ENCODE measurements around the gene SLC22A5.
"Not testable (repeated sequence)": the region's sequence is repeated elsewhere in the genome, so short reads cannot be mapped to it uniquely, and the experiment has no call there.

Gene SLC22A5

DNA sequence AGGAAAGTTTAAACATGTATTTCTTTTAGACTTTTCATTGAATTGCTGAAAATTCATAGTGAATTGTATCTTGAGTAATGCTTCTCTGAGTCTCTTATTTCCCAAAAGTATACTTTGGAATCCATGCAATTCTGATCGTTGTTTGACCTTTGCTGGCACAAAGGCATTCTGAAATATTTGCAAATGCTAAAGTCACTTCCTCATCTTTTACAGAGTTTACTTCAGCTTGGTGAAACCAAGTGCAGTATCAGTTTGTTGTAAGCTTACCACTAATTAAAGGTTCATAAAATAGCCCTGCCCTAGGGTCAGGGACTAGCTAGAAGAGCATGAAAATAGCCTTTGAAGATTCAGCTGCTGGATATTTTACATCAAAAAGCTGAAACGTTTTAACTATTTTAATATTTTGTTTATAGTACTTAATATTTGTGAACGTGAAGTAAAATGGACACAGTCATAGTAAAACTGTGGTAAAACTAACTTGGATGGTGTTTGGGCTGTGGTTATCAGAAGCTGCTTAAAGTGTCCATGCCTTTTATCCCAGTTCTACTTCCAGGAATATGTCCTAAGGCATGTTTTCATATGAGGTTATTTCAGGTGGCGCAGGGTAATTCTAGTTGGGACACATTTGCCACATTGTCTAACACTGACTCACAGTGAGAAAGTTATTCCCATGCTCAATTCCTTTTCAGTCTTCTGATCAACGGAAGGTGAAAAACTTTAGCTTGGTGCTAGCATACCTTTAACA is 45.3 kb downstream of the SLC22A5 start:
- no peak for DNase-seq (ENCODE audit: low spot score)

DNA sequence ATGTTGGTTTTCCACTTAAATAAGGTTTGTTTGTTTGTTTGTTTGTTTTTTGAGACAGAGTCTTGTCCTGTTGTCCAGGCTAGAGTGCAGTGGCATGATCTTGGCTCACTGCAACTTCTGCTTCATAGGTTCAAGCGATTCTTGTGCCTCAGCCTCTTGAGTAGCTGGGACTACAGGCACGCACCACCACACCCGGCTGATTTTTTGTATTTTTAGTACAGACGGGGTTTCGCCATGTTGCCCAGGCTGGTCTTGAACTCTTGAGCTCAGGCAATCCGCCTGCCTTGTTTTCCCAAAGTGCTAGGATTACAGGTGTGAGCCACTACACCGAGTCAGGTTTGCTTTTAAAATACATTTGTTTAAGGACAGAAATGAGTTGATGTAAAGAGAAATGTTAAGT is 46.0 kb downstream of the SLC22A5 start:
- DNase-seq (ENCODE audit: low spot score), result not testable (repeated sequence)

DNA sequence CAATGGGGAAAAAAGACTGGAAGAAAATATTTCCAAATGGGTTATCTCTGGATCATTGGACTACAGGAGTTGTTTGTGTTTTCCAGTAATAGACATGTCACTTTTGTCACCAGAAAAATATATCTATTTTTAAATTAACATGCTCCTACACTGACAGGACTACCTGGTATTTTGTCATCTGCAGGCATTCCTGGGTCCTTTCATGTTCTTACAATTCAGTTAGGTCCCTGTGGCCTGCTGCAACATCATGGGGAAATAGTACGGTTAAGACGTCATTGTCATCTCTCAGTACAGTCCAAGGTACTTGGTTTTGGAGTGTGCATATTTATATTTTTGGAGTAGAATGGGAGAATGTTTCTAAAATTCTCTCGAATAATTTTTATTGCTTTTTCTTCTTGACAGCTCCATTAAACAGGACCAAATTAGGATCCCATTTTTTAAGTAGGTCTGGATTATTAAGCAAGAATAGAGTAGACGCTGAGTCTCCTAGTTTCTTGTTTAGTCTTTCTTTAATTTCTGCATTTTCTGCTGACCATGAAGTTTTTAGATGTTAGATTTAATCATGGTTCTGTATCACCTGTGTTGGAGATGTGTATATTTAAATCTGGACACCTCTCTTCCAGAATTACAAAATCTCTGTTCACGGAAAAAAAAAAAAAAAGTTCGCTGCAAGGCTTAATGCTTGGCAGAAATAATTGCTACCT is 46.9 kb downstream of the SLC22A5 start:
- no peak for DNase-seq (ENCODE audit: low spot score)

DNA sequence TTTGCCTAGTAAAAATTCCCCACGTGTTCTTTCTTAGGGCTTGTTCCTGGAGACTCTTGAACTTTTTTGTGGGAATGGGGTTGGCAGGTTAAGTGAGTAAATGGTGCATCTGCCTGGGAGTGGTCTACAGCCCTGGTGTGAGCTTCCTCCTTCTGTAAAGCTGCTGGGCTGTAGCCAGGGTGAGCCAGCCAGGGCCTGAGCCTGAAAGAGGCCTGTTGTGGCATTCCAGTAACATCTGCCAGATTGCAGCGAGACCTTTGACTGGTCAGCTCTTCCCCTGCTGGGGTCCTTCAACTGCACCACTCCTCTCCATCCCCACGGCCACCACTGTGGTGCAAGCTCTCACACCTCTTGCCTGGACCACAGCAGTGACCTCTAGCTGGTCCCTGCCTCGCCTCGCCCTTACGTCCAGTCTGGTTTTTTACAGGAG is 47.5 kb downstream of the SLC22A5 start:
- no peak for DNase-seq (ENCODE audit: low spot score)

DNA sequence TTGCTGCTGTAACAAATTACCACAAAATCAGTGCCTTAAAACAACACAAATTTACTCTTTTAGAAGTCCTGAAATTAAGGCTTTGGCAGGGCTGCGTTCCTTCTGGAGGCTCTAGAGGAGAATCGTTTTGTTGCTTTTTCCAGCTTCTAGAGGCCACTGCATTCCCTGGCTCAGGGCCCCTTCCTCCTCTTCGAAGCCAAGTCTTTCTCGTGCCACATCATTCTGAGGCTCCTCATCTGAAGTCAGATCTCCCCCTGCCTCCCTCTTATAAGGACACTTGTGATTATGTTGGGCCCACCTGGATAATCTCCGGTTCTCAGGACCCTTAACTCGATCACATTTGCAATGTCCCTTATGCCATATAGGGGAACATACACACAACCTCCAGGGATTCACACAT is 48.0 kb downstream of the SLC22A5 start:
- DNase-seq (ENCODE audit: low spot score), result no peak

DNA sequence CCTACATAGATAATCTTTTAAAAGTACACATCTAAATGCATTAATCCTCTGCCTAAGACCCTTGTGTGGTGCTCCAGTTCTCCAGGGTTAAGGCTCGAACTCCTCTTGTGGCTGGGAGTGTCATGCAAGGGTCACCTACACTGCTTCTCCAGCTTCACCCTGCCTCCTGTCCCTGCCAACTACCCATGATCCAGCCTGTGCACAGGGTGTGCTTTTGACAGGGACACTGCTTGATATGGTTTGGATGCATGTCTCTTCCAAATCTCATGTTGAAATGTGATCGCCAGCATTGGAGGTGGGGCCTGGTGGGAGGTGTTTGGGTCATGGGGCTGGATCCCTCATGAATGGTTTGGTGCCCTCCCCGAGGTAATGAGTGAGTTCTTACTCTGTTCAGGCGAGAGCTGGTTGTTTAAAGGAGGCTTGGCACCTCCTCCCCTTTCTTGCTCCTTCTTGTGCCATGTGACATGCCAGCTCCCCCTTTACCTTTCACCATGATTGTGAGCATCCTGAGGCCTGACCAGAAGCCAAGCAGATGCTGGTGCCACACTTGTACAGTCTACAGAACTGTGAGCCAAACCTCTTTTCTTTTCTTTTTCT is 48.5 kb downstream of the SLC22A5 start:
- no peak for DNase-seq (ENCODE audit: low spot score)

DNA sequence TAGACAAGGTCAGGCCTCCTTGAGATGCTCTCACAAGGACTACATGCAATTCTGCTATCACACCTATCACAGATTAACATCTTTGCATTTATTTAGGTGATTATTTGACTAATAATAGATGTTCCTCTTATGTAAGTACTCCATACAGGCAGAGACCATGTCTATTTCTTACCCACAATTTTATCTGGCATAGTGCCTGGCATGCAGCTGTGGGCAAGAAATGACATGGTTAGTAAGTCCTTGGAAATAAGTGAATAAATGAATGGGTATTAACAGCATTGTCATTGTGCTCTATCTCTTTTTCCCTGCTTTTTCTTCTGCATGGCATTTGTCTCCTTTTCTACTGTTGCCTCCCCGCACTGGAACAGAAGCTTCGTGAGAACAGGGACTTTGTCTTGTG is 49.4 kb downstream of the SLC22A5 start:
- no peak for DNase-seq (ENCODE audit: low spot score)

DNA sequence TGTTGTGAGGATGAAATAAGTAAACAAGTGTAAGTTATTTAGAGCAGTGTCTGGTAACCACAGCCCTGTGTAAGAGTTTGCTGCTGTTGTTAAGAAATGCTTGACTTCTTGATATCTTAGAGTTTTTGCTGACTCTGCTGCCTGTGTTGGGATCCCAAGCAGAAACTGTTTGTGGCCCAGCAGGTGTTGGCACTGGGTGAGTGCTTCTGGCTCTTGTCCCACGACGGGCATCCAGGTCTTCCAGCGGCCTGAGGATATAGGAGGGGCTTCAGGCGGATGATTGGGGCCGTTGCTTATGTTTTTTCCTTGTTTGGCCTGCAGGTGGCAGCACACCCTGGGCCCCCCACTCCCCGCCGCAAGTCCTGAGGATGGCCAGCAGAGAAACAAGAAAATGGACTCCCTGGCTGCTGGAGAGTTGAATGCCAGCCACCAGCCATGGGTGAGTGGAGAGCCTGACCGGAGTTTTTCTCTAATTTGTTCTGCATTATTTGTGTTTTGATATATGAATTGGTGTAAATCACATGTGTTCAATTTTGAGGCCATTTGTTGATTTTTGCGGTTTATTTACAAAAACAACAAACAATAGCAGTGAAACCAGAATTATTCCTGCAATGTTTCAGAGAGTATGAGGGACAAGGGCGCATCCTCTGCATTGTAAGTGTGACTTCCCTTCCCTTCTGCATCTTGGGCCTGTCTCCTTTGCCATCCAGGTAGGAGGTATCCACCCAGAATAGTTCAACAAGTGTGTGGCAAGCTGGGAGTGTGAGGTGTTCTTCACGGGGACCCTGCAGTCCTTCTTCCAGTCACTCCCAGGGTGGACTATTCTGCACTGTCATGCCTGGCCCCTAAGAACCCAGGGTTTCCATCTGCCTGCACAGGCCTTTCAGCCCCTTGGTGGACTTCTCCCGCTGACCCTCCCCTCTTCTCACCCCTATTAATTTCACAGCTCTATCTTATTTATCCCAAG is 50.3 kb downstream of the SLC22A5 start:
- peak; percentile 88 for DNase-seq (ENCODE audit: low spot score)

DNA sequence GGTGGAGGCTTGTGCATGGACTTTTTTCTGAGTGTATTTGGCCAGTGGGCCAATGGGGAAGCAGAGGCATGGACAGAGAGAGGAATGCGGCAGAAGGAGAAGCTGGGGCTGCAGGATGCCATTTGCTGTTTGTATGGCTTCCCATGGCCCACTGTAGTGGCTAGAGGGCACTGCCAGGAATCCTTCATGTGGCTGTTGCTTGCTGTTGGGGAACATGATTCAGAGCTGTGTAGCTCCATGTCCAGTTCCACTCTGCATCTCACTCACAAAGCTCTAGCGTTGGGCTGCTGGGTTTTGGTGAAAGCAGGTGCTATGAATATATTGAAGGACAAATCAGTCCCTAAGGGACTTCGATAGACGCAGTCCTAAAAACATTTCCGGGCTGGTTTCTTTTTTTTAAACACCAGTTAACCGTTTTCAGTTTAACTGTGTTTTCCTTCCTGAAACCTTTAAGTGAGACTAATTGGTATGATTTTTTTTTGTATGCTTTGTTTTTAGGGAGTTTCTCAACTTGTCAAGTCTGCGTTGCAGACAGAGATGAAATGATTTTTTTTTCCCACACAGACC is 51.3 kb downstream of the SLC22A5 start:
- DNase-seq (ENCODE audit: low spot score), result no peak

DNA sequence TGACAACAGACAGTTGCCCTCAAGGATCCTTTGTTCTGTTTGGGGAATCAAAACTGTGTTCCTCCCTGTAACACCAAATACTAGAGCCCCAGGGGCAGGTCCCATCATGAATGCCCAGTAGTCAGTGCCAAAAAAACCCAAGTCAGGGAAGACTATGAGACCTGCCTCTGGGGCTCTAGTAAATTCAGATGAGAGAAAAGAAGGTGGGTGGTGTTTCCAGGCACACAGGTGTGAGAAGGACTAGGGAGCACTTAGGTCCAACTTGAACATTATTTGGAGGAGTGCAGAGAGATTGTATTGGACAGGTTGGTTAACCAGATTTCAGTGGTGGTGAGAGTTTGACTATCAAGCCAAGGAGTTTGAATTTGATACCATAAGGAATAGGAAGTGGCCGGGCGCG is 52.0 kb downstream of the SLC22A5 start:
- DNase-seq (ENCODE audit: low spot score), result no peak

DNA sequence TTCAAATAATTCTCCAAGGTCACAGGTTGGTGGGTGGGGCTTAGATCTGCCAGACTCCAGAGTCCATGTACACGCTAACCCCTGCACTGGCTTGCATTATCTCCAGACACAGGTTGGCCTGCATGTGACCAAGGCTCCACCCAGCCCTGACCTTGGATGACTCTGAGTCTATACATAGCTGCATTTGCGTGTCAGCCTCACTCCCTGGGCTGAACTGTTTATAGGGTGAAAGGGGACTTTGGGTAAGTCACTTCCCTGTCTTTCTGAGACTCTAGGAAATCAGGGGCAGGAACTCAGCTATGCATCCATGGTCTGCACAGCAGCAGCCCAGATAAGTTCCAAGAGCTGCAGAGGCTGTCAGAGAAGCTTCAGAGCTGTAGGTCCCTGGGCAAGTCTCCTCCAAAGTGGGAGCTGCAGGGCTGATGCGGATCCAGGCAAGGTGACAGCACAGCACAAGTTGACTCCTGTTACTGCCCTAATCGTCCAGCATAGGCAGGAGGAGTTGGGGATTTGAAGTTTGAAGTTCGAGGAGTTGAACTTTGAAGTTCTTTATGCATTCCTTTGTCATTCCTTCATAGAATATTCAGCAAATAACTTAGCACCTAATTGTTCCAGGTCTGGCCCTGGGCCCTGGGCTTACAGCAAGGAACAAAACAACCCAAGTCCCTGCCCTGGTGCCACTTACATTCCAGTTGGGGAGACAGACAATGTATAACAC is 53.4 kb downstream of the SLC22A5 start:
- DNase-seq (ENCODE audit: low spot score), result no peak

DNA sequence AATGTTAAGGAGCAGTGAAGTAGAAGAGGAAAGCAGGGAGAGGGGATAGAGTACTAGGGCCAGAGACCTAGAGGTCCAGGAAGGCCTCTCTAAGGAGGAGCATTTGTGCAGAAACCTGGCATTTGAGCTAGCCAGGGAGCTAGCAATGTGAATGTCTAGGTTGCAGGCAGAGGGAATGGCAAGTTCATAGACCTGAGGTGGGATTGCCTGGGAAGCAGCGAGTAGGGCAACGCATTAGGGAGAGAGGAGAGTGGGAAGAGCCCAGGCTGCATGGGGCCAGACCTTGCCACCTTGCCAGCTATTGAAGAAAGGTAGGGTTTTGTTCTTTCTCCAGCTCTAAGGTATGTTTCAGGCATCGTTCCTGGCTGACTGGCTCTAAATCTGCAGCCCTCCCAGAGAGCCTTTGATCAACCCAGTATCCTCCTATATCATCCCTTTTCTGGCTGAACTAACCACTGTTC is 54.0 kb downstream of the SLC22A5 start:
- DNase-seq (ENCODE audit: low spot score), result no peak

DNA sequence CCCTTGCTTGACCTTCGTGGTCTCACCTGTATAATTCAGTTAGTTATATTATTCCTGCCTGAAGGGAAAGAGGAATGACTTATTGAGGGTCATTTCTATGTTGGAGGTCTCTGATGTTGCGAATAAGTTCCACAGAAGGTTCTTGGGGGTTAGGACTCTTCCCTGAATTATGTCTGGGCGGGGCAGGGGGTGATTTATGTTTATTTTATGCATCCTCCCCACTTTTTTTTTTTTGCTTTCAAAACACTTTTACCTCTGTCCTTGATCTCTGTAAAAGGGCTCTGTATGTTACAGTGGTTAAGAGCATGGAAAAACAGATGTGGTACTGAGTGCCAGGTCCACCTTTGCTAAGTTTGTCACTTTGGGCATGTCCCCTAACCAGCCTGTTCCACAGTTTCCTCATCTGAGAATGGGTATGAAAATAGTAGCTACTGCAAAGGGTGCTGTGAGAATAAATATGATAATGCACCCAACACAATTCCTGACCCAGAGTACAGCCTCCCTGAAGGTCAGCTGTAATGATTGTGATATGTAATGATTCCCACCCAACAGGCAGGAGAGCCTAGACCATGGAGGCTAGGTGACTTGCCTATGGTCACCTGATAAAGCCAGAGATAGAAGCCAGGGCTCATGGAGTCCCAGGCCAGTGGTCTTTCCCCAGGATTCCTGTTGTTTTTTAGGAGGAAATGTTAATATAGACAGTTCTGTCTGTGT is 54.8 kb downstream of the SLC22A5 start:
- no peak for DNase-seq (ENCODE audit: low spot score)

DNA sequence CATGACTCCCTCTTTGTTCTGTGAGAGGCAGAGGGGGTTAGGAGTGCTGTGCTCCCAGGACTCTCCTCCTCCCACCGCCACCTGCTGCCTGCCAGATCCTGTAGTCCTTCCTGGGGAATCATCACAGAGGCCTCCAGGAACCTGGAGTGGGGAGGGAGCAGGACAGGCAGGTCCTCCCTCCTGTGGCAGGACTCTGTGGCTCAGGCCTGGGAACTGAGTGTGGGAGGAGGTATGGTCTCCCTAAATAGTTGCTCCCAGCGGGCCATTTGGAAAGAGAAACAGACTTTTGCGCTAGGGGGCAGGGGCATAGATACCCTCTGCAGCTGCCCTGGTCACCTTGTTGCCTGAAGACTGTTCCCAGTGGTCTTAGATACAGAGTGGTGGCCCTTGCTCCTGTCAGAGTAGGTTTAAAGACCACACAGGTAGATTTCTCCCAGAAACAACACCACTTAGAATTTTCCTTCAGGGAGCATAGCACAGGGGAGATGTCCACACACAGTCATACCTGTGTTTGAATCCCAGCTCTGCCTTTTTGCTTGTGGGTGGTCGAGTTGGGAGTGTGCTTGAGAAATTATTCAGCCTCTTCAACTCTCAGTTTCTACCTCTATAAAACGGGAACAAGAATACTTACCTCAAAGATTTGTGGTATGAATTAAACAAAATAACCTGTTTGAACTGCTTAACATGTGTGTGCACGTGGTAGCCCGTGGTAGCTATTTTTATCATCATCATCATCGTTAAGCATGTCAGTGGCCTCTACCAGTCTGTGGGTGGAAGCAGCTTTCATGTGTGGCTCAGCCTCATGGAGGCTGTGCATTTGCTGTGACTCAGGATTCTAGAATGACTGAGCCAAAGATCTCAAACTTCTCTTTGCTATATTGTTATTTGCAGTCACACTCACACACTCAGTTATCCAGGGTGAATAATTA is 55.8 kb downstream of the SLC22A5 start:
- no peak for DNase-seq (ENCODE audit: low spot score)

DNA sequence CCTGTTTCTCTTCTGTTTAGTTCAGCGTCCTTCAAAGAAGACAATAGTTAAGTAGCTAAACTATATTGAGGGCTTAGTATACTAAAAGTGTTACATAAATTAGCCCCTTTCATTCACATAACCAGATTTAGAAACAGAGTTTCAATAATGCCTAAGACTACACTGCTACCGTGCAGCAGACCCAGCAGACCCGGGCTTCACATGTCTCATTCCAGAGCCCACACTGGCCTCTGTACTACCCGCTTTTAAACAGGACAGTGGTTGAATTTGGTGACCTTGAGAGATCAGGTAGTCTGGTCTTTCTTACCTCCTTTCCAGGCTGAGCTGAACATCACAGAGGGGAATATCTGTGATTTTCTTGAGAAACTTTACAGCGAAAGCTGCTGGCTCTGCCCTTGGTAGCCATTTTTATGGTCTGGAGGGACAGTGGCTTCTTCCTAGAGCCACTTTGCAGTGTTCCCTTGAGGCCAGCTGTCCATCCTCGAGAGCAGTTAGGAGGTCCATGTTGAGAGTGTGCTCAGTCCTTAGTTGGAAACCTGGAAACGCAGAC is 56.5 kb downstream of the SLC22A5 start:
- DNase-seq (ENCODE audit: low spot score), result no peak

DNA sequence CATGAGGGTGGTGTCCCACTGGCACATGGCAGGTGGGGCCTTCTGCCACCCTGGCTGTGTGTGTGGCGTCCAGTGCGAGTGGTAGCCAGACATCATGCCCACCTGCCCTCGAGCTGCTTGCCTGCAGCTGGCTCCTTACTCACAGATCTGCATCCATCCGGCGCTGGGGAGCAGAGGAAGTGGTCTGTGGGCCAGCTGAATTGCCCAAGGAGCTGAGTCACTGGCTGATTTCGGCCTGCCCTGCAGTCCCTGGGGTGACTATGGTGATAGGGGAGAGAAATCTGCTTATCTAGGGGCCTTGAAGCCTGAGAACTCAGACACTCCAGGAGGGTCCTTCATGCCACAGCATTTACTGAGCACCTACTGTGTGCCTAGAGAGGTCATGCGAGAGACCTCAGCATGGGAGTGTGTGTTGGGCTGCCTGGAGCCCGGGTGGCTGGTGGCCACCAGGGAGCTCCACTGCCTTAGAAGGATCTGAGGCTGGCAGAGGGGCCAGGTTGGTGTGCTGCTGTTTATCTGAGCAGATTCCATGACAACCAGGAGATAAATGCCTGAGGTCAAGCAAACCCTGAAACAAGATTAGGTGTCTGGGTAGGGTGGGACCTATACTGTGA is 57.1 kb downstream of the SLC22A5 start:
- DNase-seq (ENCODE audit: low spot score), result no peak

DNA sequence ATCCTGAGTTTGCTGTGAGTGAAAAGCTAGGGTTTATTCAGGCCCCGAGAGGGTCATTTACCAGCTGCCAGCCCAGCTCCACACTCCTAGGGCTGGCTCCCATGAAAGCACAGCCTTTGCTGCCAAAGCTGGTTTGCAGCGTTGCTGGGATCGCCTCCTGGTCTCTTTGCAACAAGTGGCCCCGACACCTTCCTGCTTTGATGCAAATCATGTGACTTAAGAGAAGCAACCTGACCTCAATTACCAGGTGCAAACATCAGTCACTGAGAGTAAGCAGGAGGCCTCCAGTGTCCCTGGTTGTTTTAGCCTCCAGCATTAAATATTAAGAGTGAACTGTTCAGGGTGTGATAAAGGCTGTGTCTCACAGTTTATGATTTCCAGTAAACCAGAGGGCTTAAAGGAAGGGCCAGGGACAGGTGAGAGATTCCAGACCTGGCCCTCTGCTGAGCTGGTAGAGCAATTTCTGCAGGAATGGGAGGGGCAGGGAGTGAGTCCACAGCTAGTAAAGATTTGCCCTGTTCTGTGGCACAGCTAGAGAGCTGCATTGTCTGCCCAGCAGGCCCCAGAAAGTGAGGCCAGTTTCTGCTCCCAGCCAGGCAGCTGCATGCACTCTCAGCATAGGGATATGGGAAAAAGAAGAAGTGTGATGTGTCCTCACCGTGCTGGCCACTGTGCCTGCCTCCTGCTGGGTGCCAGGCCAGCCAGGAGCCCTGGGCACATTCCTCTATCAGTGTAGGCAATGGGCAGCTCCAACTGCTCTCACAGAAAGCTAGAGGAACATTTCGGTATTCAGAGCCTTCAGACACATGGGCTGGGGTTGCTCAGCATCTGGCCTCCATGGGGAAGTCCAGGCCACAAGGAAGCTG is 58.0 kb downstream of the SLC22A5 start:
- DNase-seq (ENCODE audit: low spot score), result no peak

DNA sequence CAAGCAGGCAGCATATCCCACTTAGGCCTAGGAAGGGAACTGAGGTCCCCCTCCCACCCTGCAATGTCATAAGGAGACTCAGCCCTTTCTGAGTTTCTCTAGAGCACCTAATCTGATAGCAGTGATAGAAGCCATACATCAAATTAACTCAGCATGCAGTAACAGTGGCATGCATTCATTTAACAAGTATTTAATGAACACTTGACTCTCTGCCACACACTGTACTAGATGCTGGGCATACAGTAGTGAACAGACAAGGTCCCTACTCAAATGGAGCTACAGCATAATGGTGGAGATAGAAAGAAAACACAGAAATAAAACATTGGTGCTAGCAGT is 58.6 kb downstream of the SLC22A5 start:
- no peak for DNase-seq (ENCODE audit: low spot score)

Data from D341Med (cell line).